Activated B cell treated with CpG ODN at 0.5 μM for 24 hours (primary cell): ENCODE results near the gene FOXN4. TPM values are rescaled to one million over a fixed set of nuclear protein-coding genes. Genes with fewer than 3 reads are reported as not detected.

Experiments used
- ATAC-seq: fragments of 200-7000 bp; cut with Tn5 transposase; one replicate; pipeline ENCODE4 v1.10.0; 2021; ENCODE audit warnings: low read depth, mild to moderate bottlenecking, moderate library complexity
- CTCF ChIA-PET: fragments of 350-600 bp; sonication (Branson Sonifier 250); formaldehyde crosslinking; loops from one replicate; lab custom pipeline; 2021; ENCODE audit warnings: antibody characterized with exemption; lab: Charles Lee
- POLR2A ChIA-PET: fragments of 350-600 bp; sonication (Branson Sonifier 250); formaldehyde crosslinking; loops from one replicate; lab custom pipeline; 2021; ENCODE audit warnings: antibody characterized with exemption; lab: Charles Lee
- DNase-seq: peaks from one replicate; pipeline ENCODE4 v3.0.0; 2022
- H3K27ac Mint-ChIP-seq: one replicate; pipeline ENCODE4 v1.8.0; 2020; ENCODE audit warnings: mixed read lengths
- H3K27me3 Mint-ChIP-seq: one replicate; pipeline ENCODE4 v1.8.0; 2021; ENCODE audit warnings: mixed read lengths
- H3K36me3 Mint-ChIP-seq: one replicate; pipeline ENCODE4 v1.8.0; 2021; ENCODE audit warnings: low read depth, mixed read lengths
- H3K4me1 Mint-ChIP-seq: one replicate; pipeline ENCODE4 v1.8.0; 2021; ENCODE audit warnings: mixed read lengths
- H3K4me3 Mint-ChIP-seq: one replicate; pipeline ENCODE4 v1.8.0; 2020; ENCODE audit warnings: mild to moderate bottlenecking, mixed read lengths
- H3K9me3 Mint-ChIP-seq: one replicate; pipeline ENCODE4 v1.8.0; 2020; ENCODE audit warnings: mixed read lengths
- intact Hi-C: fragments of 100-400 bp; cut with micrococcal nuclease; formaldehyde crosslinking; loops from one replicate; pipeline ENCODE4 v1.15.1; 2024
- total RNA-seq: library from RNA; stranded (reverse); gene quantifications from 2 replicates; pipeline ENCODE4 v1.2.3, GENCODE V29; 2022
- TF ChIP-seq, protein P1 (sequence below): fragments of 200-600 bp; IDR thresholded peaks from one replicate; pipeline ENCODE4 v1.8.0; 2022; ENCODE audit warnings: antibody characterized with exemption, mild to moderate bottlenecking

Gene FOXN4
- total RNA-seq, 1 donor from 2014 or later, result not detected

DNA sequence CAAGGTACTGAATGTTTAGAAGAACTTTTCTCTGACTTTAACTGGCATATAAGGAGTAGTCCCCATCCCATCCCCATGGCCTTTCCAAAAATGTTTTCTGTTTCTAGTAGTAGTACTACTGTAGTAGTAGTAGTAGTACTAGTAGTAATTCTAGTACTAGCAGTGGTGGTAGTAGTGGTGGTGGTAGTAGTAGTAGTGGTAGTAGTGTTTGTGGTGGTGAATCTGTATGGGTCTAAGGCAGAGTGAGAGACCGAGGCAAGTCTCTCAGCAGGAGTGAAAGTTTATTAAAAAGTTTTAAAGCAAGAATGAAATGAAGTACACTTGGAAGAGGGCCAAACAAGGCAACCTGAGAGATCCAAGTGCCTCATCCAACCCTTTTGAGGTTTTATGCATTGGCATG, 58.6 kb downstream of the FOXN4 start:
- intact Hi-C loops, result no loop called here
- ATAC-seq (no peak), DNase-seq (no peak)
- ChIA-PET CTCF (no interaction called here), POLR2A (no interaction called here)
- no peak overlapping the region for H3K27ac Mint-ChIP-seq
- H3K36me3 Mint-ChIP-seq, result peaks cover 24% of the 10 kb centered on the region
- H3K9me3 Mint-ChIP-seq, result peaks cover 15% of the 10 kb centered on the region
- no peaks in the 10 kb centered on the region for H3K4me1 Mint-ChIP-seq
- H3K4me3 Mint-ChIP-seq, result no peak overlapping the region
- TF ChIP-seq, protein P1, sequence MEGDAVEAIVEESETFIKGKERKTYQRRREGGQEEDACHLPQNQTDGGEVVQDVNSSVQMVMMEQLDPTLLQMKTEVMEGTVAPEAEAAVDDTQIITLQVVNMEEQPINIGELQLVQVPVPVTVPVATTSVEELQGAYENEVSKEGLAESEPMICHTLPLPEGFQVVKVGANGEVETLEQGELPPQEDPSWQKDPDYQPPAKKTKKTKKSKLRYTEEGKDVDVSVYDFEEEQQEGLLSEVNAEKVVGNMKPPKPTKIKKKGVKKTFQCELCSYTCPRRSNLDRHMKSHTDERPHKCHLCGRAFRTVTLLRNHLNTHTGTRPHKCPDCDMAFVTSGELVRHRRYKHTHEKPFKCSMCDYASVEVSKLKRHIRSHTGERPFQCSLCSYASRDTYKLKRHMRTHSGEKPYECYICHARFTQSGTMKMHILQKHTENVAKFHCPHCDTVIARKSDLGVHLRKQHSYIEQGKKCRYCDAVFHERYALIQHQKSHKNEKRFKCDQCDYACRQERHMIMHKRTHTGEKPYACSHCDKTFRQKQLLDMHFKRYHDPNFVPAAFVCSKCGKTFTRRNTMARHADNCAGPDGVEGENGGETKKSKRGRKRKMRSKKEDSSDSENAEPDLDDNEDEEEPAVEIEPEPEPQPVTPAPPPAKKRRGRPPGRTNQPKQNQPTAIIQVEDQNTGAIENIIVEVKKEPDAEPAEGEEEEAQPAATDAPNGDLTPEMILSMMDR, result no peak
- no peaks in the 10 kb centered on the region for H3K27me3 Mint-ChIP-seq

DNA sequence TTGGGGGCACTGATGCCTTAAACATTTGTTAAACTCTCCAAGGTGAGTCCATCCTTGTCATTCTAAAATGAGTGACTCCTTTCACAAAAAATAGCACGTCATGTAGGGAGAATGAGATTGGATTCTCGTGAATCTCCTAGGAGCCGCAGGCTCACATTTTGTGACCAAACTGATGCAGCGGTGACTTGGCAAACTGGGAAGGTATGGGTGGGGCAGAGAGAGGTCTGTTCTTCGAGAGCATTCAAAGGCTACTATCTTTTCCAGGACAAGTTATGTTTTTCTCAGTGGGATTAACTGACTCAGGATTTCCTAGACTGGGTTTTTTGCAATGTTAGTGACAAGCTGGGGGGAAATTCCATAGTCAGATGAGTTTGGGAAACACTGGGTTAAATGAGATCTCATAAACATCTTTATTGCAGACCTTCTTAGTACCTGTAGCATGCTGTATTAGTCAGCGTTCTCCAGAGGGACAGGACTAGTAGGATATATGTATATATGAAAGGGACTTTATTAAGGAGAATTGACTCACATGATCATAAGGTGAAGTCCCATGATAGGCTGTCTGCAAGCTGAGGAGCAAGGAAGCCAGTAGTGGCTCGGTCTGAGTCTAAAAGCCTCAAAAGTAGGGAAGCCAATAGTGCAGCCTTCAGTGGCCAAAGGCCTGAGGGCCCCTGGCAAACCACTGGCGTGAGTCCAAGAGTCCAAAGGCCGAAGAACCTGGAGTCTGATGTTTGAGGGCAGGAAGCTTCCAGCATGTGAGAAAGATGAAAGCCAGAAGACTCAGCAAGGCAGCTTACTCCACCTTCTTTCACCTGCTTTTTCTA, 61.0 kb downstream of the FOXN4 start:
- no peak overlapping the region for H3K27ac Mint-ChIP-seq
- no peaks in the 10 kb centered on the region for H3K27me3 Mint-ChIP-seq
- no peaks in the 10 kb centered on the region for H3K4me1 Mint-ChIP-seq
- H3K9me3 Mint-ChIP-seq, result no peaks in the 10 kb centered on the region
- peaks cover 12% of the 10 kb centered on the region for H3K36me3 Mint-ChIP-seq
- no peak for DNase-seq
- no peak overlapping the region for H3K4me3 Mint-ChIP-seq
- TF ChIP-seq, protein P1, result no peak
- intact Hi-C loops, result no loop called here
- ChIA-PET POLR2A (no interaction called here), CTCF (no interaction called here)
- ATAC-seq, result no peak

DNA sequence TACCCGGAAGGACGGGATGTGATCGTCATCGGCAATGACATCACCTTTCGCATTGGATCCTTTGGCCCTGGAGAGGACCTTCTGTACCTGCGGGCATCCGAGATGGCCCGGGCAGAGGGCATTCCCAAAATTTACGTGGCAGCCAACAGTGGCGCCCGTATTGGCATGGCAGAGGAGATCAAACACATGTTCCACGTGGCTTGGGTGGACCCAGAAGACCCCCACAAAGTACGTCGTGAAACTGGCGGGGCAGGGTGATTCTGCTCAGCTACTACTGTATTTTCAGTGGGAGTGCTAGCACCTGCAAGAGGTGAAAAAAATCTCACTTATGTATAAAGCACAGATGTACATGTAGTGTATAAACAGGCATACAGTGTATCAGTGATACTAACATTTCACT, 62.9 kb downstream of the FOXN4 start:
- ATAC-seq, result no peak
- intact Hi-C loops, result no loop called here
- no peak for DNase-seq
- no peaks in the 10 kb centered on the region for H3K4me1 Mint-ChIP-seq
- H3K27ac Mint-ChIP-seq, result no peak overlapping the region
- CTCF ChIA-PET, result no interaction called here
- POLR2A ChIA-PET, result no interaction called here
- TF ChIP-seq, protein P1, result no peak
- no peaks in the 10 kb centered on the region for H3K9me3 Mint-ChIP-seq
- H3K36me3 Mint-ChIP-seq, result peaks cover 23% of the 10 kb centered on the region
- H3K27me3 Mint-ChIP-seq, result no peaks in the 10 kb centered on the region
- no peak overlapping the region for H3K4me3 Mint-ChIP-seq

DNA sequence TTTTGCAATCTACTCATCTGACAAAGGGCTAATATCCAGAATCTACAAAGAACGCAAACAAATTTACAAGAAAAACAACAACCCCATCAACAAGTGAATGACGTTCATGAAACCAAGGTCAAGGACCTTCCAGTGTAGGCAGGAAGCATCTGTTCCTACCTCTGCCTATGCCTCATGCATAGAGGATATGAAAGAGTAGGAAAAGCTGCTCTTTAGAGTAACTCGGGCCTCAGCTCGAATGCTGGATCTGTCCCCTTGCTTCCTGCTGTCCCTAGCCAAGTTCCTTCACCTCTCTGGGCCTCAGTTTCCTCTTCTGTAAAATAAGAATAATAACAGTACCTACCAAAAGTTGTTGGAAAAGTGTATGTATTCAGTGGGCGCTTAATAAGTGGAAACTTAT, 65.0 kb downstream of the FOXN4 start:
- H3K27me3 Mint-ChIP-seq, result no peaks in the 10 kb centered on the region
- intact Hi-C loops, result no loop called here

DNA sequence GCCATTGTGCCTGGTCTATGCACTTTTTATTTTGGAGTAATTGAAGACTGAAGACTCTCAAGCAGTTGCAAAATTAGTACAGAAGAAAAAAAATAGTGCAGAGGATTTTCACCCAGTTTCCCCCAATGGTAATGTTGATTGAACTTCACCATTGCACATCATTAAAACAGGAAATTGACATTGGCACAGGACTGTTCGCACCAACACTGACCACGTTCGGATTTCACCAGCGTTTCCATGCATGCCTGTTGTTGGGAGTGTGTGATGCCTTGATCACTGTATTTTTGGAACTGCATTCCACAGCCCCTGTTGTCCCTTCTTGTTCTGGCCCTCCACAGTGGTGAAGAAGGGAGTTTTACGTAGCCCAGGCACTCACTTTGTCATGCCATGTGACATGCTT, 67.1 kb downstream of the FOXN4 start:
- TF ChIP-seq, protein P1, result no peak
- no peak for DNase-seq
- ChIA-PET POLR2A (no interaction called here), CTCF (no interaction called here)
- Mint-ChIP-seq H3K4me3 (no peak overlapping the region), H3K36me3 (peaks cover 35% of the 10 kb centered on the region), H3K4me1 (no peaks in the 10 kb centered on the region), H3K9me3 (no peaks in the 10 kb centered on the region), H3K27me3 (no peaks in the 10 kb centered on the region), H3K27ac (no peak overlapping the region)
- intact Hi-C loops, result no loop called here
- ATAC-seq, result no peak

More for the DNA sequence above, 65.0 kb downstream of the FOXN4 start:
- H3K4me3 Mint-ChIP-seq, result no peak overlapping the region
- H3K36me3 Mint-ChIP-seq, result peaks cover 32% of the 10 kb centered on the region
- DNase-seq, result no peak
- no peak overlapping the region for H3K27ac Mint-ChIP-seq
- no peak for ATAC-seq
- H3K9me3 Mint-ChIP-seq, result no peaks in the 10 kb centered on the region
- CTCF ChIA-PET, result no interaction called here
- TF ChIP-seq, protein P1, result no peak
- POLR2A ChIA-PET, result no interaction called here
- no peaks in the 10 kb centered on the region for H3K4me1 Mint-ChIP-seq
